Sciatic nerve (tissue), 2 donors: ENCODE measurements around the gene FLRT1. TPM values are rescaled to one million over a fixed set of nuclear protein-coding genes. Genes with fewer than 3 reads are reported as not detected.

Source experiments
- ATAC-seq: fragments of 200-7000 bp; cut with Tn5 transposase; one replicate; pipeline ENCODE4 v1.9.1; 2020; ENCODE audit warnings: mild to moderate bottlenecking, moderate library complexity
- DNase-seq: peaks from one replicate; pipeline ENCODE4 v3.0.0-alpha.2; 2020; ENCODE audit warnings: low spot score
- intact Hi-C: fragments of 100-400 bp; cut with DNase I; formaldehyde crosslinking; loops from one replicate; pipeline ENCODE4 v1.14.2; 2022
- total RNA-seq: library from RNA; stranded (reverse); fragmentation: NEBNext Ultra II Directional; extraction: Animal tissue kit (Norgen Biotek cat#: 25700); gene quantifications from one replicate; pipeline ENCODE4 v1.2.1, GENCODE V29; 2021
- donor health status: DM: no; HTN: no; CAD: no.
- donor health status: DM: no; HTN: no; CAD: no.

Gene FLRT1
- total RNA-seq, 1 donor from 2014 or later: 3.5 TPM

GRCh38 chr11:64056861-64057260, 21.1 kb downstream of the FLRT1 start:
- no peak for ATAC-seq

GRCh38 chr11:64057890-64058289, 22.2 kb downstream of the FLRT1 start:
- intact Hi-C loops: no loop called here

More at GRCh38 chr11:64056861-64057260, 21.1 kb downstream of the FLRT1 start:
- no peak for DNase-seq
- intact Hi-C loops: no loop called here

GRCh38 chr11:64058494-64058893, 22.8 kb downstream of the FLRT1 start:
- DNase-seq: no peak
- no peak for ATAC-seq
- intact Hi-C loops: no loop called here

More at GRCh38 chr11:64057890-64058289, 22.2 kb downstream of the FLRT1 start:
- no peak for ATAC-seq
- DNase-seq: no peak

GRCh38 chr11:64059339-64060140, 23.8 kb downstream of the FLRT1 start:
- no peak for DNase-seq
- no peak for ATAC-seq
- intact Hi-C loops: no loop called here

GRCh38 chr11:64060263-64060860, 24.6 kb downstream of the FLRT1 start:
- DNase-seq: no peak
- intact Hi-C loops: no loop called here
- ATAC-seq: no peak

- ATAC-seq (no peak), DNase-seq (no peak)
- intact Hi-C loops: no loop called here
These were observed 25.2 kb downstream of the FLRT1 start for GRCh38 chr11:64060861-64061444.

- intact Hi-C loops: no loop called here
- ATAC-seq: no peak
- DNase-seq: no peak
These were observed 26.7 kb downstream of the FLRT1 start for GRCh38 chr11:64062185-64063039.

- ATAC-seq (no peak), DNase-seq (no peak)
- intact Hi-C loops: no loop called here
These were observed 28.0 kb downstream of the FLRT1 start for GRCh38 chr11:64063777-64064176.

- intact Hi-C loops: no loop called here
- DNase-seq (no peak), ATAC-seq (no peak)
These were observed 28.8 kb downstream of the FLRT1 start for GRCh38 chr11:64064374-64065140.

GRCh38 chr11:64065141-64065465, 29.4 kb downstream of the FLRT1 start:
- ATAC-seq: no peak
- DNase-seq: no peak
- intact Hi-C loops: no loop called here

- intact Hi-C loops: no loop called here
- ATAC-seq (no peak), DNase-seq (no peak)
These were observed 30.0 kb downstream of the FLRT1 start for GRCh38 chr11:64065712-64066111.

- intact Hi-C loops: no loop called here
- DNase-seq (no peak), ATAC-seq (no peak)
These were observed 31.7 kb downstream of the FLRT1 start for GRCh38 chr11:64067230-64067993.

- intact Hi-C loops: no loop called here
- DNase-seq: no peak
- no peak for ATAC-seq
These were observed 33.1 kb downstream of the FLRT1 start for GRCh38 chr11:64068705-64069400.

GRCh38 chr11:64069401-64070313, 33.9 kb downstream of the FLRT1 start:
- intact Hi-C loops: no loop called here
- ATAC-seq: no peak
- no peak for DNase-seq

- ATAC-seq (no peak), DNase-seq (no peak)
- intact Hi-C loops: no loop called here
These were observed 34.6 kb downstream of the FLRT1 start for GRCh38 chr11:64070314-64070681.

GRCh38 chr11:64071849-64072248, 36.1 kb downstream of the FLRT1 start:
- intact Hi-C loops: no loop called here
- DNase-seq (no peak), ATAC-seq (peak; percentile 20)

- intact Hi-C loops: no loop called here
These were observed 36.7 kb downstream of the FLRT1 start for GRCh38 chr11:64072403-64072802.

More at GRCh38 chr11:64072403-64072802, 36.7 kb downstream of the FLRT1 start:
- ATAC-seq (no peak), DNase-seq (no peak)
